HL-60 (cell line): ENCODE measurements around the gene DNAJB5.
"Not testable (repeated sequence)": the region's sequence is repeated elsewhere in the genome, so short reads cannot be mapped to it uniquely, and the experiment has no call there.

Source experiments
- CTCF ChIP-seq: IDR thresholded peaks from one replicate; pipeline ENCODE4 v1.5.1; 2011; ENCODE audit warnings: low read length, control low read depth, inconsistent platforms; ENCODE audit not compliant: insufficient read depth
- GABPA ChIP-seq: IDR thresholded peaks from 2 replicates; pipeline ENCODE4 v1.6.1; 2012; ENCODE audit warnings: low read depth
- POLR2AphosphoS5 ChIP-seq: IDR thresholded peaks from 2 replicates; pipeline ENCODE4 v1.6.1; 2012; ENCODE audit warnings: low read depth
- REST ChIP-seq: IDR thresholded peaks from 2 replicates; pipeline ENCODE4 v1.6.1; 2012; ENCODE audit warnings: low read depth; ENCODE audit not compliant: insufficient replicate concordance

- TF ChIP-seq CTCF, POLR2AphosphoS5, REST, GABPA: not testable (repeated sequence)
Observed at GRCh38 chr9:34956066-34956465, 33.5 kb upstream of the DNAJB5 start.
